Coronary artery (tissue), 2 donors: ENCODE data around the gene IMP3.

Source experiments
- DNase-seq: peaks from one replicate; pipeline ENCODE4 v3.0.0-alpha.2; 2017; ENCODE audit warnings: low spot score
- H3K27ac ChIP-seq, 2 donors: fragments of 200-600 bp; sonication (generic); one replicate each; pipeline ENCODE4 v1.5.1; 2016 to 2019
- H3K4me3 ChIP-seq: fragments of 200-600 bp; sonication (generic); 2 replicates; pipeline ENCODE4 v1.5.1; 2016; ENCODE audit warnings: mild to moderate bottlenecking, moderate library complexity
- TF ChIP-seq, protein P1 (sequence below): fragments of 200-600 bp; sonication (generic); IDR thresholded peaks from one replicate; pipeline ENCODE4 v1.5.1; 2019; ENCODE audit warnings: antibody characterized with exemption

IMP3 gene

DNA sequence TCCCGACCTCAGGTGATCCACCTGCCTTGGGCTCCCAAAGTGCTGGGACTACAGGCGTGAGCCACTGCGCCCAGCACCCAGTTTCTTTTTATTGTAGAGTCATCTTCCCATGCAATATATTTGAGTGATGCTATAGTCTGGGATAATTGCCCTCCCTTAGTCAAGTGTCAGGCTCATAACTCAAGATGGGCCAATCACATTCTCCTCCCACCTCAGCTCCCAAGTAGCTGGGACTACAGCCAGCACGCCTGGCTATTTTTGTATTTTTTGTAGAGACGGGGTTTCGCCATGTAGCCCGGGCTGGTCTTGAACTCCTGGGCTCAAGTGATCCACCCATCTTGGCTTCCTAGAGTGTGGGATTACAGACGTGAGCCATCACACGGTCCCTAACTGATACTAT is 45.7 kb downstream of the IMP3 start:
- TF ChIP-seq, protein P1, sequence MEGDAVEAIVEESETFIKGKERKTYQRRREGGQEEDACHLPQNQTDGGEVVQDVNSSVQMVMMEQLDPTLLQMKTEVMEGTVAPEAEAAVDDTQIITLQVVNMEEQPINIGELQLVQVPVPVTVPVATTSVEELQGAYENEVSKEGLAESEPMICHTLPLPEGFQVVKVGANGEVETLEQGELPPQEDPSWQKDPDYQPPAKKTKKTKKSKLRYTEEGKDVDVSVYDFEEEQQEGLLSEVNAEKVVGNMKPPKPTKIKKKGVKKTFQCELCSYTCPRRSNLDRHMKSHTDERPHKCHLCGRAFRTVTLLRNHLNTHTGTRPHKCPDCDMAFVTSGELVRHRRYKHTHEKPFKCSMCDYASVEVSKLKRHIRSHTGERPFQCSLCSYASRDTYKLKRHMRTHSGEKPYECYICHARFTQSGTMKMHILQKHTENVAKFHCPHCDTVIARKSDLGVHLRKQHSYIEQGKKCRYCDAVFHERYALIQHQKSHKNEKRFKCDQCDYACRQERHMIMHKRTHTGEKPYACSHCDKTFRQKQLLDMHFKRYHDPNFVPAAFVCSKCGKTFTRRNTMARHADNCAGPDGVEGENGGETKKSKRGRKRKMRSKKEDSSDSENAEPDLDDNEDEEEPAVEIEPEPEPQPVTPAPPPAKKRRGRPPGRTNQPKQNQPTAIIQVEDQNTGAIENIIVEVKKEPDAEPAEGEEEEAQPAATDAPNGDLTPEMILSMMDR: no peak
- Histone ChIP-seq H3K4me3 (no peak overlapping the region), H3K27ac (no peak overlapping the region)
- no peak for DNase-seq

DNA sequence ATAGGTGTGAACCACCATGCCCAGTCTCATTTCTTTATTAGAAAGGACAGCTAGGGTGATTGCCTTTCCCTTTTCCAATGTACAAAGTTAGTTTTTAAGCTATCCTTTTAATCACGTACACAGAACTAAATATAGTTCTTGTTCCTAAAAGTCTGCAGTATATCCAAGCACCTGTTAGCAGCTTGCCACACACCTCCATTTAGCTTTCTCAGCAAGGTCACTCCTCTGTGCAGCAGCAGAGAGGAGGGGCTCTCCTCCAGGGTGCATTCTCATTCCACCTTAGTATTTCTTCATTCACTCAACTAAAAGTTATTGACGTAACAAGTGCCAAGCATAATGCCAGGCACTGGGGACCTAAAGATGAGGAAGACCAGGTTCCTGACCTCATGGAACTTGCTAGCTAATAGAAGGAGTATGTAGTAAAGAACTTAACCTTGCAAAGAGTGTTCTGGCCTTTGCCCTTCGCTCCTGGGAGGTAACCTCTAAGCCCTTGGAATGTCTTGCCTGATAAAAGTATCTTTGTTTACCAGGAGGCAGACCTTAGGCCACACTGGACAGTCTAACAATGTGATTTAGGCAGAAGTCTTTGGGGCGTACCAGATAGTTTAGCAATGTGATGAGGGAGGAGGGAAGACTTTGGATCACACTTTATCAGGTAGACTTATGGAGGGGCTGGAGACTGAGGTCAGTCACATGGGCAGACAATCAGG is 48.2 kb downstream of the IMP3 start:
- TF ChIP-seq, protein P1: no peak
- DNase-seq: no peak

DNA sequence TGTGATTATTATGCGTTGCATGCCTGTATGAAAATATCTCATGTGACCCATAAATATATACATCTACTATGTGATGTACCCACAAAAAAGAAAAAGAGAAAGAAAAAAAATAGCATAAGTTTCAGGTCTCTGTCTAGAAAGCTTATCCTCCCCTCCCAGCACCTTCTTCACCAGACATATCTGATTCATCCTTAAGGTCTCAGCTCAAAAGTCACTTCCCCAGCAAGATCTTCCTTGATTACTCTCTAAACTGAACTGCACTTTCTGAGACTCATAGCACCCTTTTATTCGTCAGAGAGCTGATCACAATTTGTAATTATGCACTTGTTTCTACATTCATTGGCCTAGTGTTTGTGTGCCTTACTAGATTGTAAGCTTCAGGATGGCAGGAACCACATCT is 49.8 kb downstream of the IMP3 start:
- TF ChIP-seq, protein P1: no peak
- no peak overlapping the region for H3K27ac ChIP-seq
- H3K4me3 ChIP-seq: no peak overlapping the region
- no peak for DNase-seq

More for the DNA sequence above, 48.2 kb downstream of the IMP3 start:
- no peak overlapping the region for H3K4me3 ChIP-seq
- H3K27ac ChIP-seq: no peak overlapping the region
